Measurements from ENCODE around the gene KIF20B.

- TF ChIP-seq CTCF (IDR thresholded peaks at IDR 0.05) (no peak), POLR2A (IDR thresholded peaks at IDR 0.05) (no peak), POLR2AphosphoS5 (IDR thresholded peaks at IDR 0.05) (no peak)
Measured at GRCh38 chr10:89814278-89814677, 112.9 kb downstream of the KIF20B start.

Measured in prostate gland (tissue), 2 donors.